HEK293T (cell line): ENCODE results near the gene PLS1.

Experiments
- CTCF ChIA-PET: fragments of 350-600 bp; formaldehyde crosslinking; extraction: SDS; loops from one replicate; lab custom pipeline; 2021; ENCODE audit warnings: antibody characterized with exemption, inconsistent platforms; lab: Yijun Ruan, JAX
- POLR2A ChIA-PET: fragments of 350-600 bp; formaldehyde crosslinking; extraction: SDS; loops from one replicate; lab custom pipeline; 2020; ENCODE audit warnings: antibody characterized with exemption, inconsistent platforms; lab: Yijun Ruan, JAX
- DNase-seq: peaks from one replicate; pipeline ENCODE4 v3.0.0; 2012; ENCODE audit warnings: mixed read lengths; ENCODE audit errors: extremely low spot score
- ARNT ChIP-seq: fragments of 450-650 bp; IDR thresholded peaks from 2 replicates; pipeline ENCODE4 v1.6.1; 2017; ENCODE audit warnings: mild to moderate bottlenecking
- BHLHE40 ChIP-seq: fragments of 450-650 bp; IDR thresholded peaks from 2 replicates; pipeline ENCODE4 v1.6.1; 2016; ENCODE audit warnings: mild to moderate bottlenecking, moderate library complexity, borderline replicate concordance
- CTBP1 ChIP-seq: fragments of 450-650 bp; IDR thresholded peaks from 2 replicates; pipeline ENCODE4 v1.6.1; 2016; ENCODE audit warnings: borderline replicate concordance
- ELF4 ChIP-seq: fragments of 450-650 bp; IDR thresholded peaks from 2 replicates; pipeline ENCODE4 v1.6.1; 2017; ENCODE audit warnings: antibody characterized with exemption
- FOXA1 ChIP-seq: fragments of 450-650 bp; IDR thresholded peaks from 2 replicates; pipeline ENCODE4 v1.6.1; 2016; ENCODE audit warnings: mild to moderate bottlenecking
- FOXK2 ChIP-seq: fragments of 450-650 bp; IDR thresholded peaks from 2 replicates; pipeline ENCODE4 v1.6.1; 2016; ENCODE audit warnings: mild to moderate bottlenecking
- FOXM1 ChIP-seq: fragments of 450-650 bp; IDR thresholded peaks from 2 replicates; pipeline ENCODE4 v1.6.1; 2017; ENCODE audit warnings: mild to moderate bottlenecking, borderline replicate concordance
- HDGF ChIP-seq: fragments of 450-650 bp; IDR thresholded peaks from 2 replicates; pipeline ENCODE4 v1.6.1; 2017; ENCODE audit warnings: antibody characterized with exemption, borderline replicate concordance
- L3MBTL2 ChIP-seq: fragments of 450-650 bp; conservative IDR thresholded peaks from 2 replicates; pipeline ENCODE4 v1.6.1; 2016; ENCODE audit warnings: mild to moderate bottlenecking
- LEF1 ChIP-seq: fragments of 450-650 bp; IDR thresholded peaks from 2 replicates; pipeline ENCODE4 v1.6.1; 2017; ENCODE audit warnings: mild to moderate bottlenecking, borderline replicate concordance
- NFRKB ChIP-seq: fragments of 450-650 bp; IDR thresholded peaks from 2 replicates; pipeline ENCODE4 v1.6.1; 2016; ENCODE audit warnings: mild to moderate bottlenecking, moderate library complexity
- SP1 ChIP-seq: fragments of 450-650 bp; IDR thresholded peaks from 2 replicates; pipeline ENCODE4 v1.6.1; 2017
- SUZ12 ChIP-seq: fragments of 450-650 bp; IDR thresholded peaks from 2 replicates; pipeline ENCODE4 v1.6.1; 2016; ENCODE audit warnings: mild to moderate bottlenecking
- TARDBP ChIP-seq: fragments of 450-650 bp; IDR thresholded peaks from 2 replicates; pipeline ENCODE4 v1.6.1; 2016
- ZNF384 ChIP-seq: fragments of 450-650 bp; IDR thresholded peaks from 2 replicates; pipeline ENCODE4 v1.6.1; 2016
- TF ChIP-seq, protein P1 (sequence below): fragments of 450-650 bp; IDR thresholded peaks from 2 replicates; pipeline ENCODE4 v1.6.1; 2016

Gene PLS1

GRCh38 chr3:142604940-142605339, 8.7 kb downstream of the PLS1 start:
- CTCF ChIA-PET: no interaction called here
- POLR2A ChIA-PET: no interaction called here
- no peak for DNase-seq
- TF ChIP-seq FOXK2 (no peak), ARNT (no peak), ELF4 (no peak), NFRKB (no peak), BHLHE40 (no peak), L3MBTL2 (no peak), FOXM1 (no peak), HDGF (no peak), CTBP1 (no peak), LEF1 (no peak), FOXA1 (no peak), SP1 (no peak), TARDBP (no peak), SUZ12 (no peak), ZNF384 (no peak)
- TF ChIP-seq, protein P1, sequence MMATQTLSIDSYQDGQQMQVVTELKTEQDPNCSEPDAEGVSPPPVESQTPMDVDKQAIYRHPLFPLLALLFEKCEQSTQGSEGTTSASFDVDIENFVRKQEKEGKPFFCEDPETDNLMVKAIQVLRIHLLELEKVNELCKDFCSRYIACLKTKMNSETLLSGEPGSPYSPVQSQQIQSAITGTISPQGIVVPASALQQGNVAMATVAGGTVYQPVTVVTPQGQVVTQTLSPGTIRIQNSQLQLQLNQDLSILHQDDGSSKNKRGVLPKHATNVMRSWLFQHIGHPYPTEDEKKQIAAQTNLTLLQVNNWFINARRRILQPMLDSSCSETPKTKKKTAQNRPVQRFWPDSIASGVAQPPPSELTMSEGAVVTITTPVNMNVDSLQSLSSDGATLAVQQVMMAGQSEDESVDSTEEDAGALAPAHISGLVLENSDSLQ: no peak

DNA sequence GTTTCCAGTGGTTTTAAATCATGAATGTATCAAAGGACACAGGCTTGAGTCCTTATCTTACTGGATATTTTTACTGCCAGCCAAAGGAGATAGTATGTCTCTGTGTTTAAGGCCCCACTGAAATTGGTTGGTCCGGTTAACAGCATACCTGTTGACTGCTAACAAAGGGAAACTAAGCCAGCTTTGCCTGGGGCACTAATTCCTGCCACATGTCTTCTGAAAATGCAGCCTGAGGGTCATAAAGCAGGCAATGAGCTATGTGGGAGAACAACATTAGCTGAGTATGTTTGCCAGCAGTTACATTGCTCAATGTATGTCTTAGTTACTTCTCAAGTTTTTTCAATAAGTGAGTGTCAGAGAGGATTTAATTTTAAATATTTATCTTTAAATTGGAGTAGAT, 12.4 kb downstream of the PLS1 start:
- TF ChIP-seq LEF1 (no peak), SP1 (no peak), FOXM1 (no peak), FOXK2 (no peak), HDGF (no peak), ELF4 (no peak), ARNT (no peak)
- DNase-seq: no peak
- POLR2A ChIA-PET: interaction anchor here (1.1 to 1.6 kb wide), 3 partner anchors 10 to 16 kb away, joined by 4 to 6 read pairs (median 4); partner anchors contain the start of gene PLS1
- CTCF ChIA-PET: no interaction called here

GRCh38 chr3:142609136-142609535, 12.9 kb downstream of the PLS1 start:
- CTCF ChIA-PET: no interaction called here
- POLR2A ChIA-PET: interaction anchor here (1.1 to 1.6 kb wide), 3 partner anchors 10 to 15 kb away, joined by 4 to 6 read pairs (median 4); partner anchors contain the start of gene PLS1
- no peak for TF ChIP-seq LEF1
- TF ChIP-seq SUZ12: no peak
- no peak for TF ChIP-seq ZNF384
- TF ChIP-seq FOXK2: no peak
- TF ChIP-seq FOXA1: no peak
- TF ChIP-seq TARDBP: no peak
- no peak for DNase-seq

DNA sequence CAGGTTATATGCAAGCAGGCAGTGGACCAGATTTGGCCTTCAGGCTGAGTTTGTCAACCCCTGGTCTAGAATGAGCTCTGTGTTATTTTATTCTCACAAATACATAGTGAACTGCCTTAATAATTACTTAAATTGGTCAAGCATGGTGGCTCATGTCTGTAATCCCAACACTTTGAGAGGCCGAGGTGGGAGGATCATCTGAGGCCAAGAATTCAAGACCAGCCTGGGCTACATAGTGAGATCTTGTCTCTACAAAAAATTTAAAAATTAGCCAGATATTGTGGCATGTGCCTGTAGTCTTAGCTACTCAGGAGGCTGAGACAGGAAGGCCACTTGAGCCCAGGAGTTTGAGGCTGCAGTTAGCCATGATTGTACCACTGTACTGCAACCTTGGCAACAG, 15.0 kb downstream of the PLS1 start:
- ChIA-PET CTCF (interaction anchor here (0.5 kb wide), 1 partner anchor 431 kb away, joined by 3 read pairs; no protein-coding TSS in a partner anchor), POLR2A (no interaction called here)
- no peak for TF ChIP-seq LEF1
- TF ChIP-seq NFRKB: no peak
- TF ChIP-seq HDGF: no peak
- TF ChIP-seq BHLHE40: no peak
- no peak for TF ChIP-seq CTBP1
- no peak for TF ChIP-seq FOXM1
- no peak for TF ChIP-seq ARNT
- no peak for TF ChIP-seq FOXK2
- TF ChIP-seq L3MBTL2: no peak
- no peak for TF ChIP-seq ELF4
- TF ChIP-seq FOXA1: no peak
- no peak for TF ChIP-seq ZNF384
- no peak for TF ChIP-seq TARDBP
- TF ChIP-seq SUZ12: no peak
- TF ChIP-seq, protein P1: no peak

DNA sequence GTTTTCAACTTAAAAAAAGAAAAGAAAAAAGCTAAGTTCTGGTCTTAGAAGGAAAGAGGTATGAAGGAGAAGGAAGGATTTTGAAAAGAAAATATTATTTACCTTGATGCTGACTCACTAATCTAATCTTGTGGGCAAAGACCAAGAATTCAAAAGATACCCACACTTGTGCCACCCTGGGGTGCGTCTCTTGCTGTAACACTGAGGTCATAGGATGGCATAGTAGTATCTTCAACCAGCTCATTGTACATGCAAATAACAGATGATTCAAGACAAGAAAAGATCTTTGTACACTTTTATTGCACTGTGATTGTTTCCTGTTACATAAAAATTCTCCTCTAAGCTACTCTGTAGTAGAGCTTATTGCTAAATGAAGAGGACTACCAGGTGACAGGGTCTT, 17.3 kb downstream of the PLS1 start:
- no peak for DNase-seq
- no peak for TF ChIP-seq LEF1
- TF ChIP-seq FOXA1: no peak
- no peak for TF ChIP-seq BHLHE40
- no peak for TF ChIP-seq NFRKB
- no peak for TF ChIP-seq FOXM1
- TF ChIP-seq TARDBP: no peak
- no peak for TF ChIP-seq ARNT
- no peak for TF ChIP-seq SP1
- TF ChIP-seq HDGF: no peak
- no peak for TF ChIP-seq CTBP1
- TF ChIP-seq SUZ12: no peak
- no peak for TF ChIP-seq ELF4
- ChIA-PET POLR2A (interaction anchor here (1.0 kb wide), 1 partner anchor 110 kb away, joined by 3 read pairs; the partner anchor contains the start of gene TRPC1), CTCF (interaction anchor here (1.1 kb wide), 1 partner anchor 11 kb away, joined by 3 read pairs; no protein-coding TSS in a partner anchor)

More for the DNA sequence above, 15.0 kb downstream of the PLS1 start:
- no peak for DNase-seq

DNA sequence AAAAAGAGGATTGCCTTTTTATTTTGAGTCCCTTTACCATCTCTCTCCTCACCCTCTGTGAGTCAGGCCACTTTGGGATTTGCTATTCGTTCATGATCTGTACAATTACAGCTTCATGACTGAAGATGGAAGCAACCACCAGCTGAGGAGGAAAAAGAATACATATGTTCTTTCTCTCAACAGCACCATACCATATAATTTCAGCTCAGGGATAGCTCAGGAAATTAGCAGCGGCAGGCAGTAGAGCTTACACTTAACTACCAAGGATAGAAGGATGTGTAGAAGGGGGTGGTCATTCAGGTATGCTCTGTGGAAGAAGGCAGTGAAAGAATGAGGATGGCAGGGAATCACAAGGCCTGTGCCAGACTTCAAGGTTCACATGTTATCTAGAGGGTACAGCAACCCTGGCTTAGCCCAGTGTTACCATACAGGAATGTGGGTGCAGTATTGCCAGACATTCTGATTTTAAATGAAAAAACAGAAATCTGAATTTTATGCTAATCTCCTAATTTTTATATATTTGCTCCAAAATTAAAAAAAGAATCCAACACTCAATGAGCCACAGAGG, 17.9 kb downstream of the PLS1 start:
- ChIA-PET POLR2A (interaction anchor here (1.0 kb wide), 1 partner anchor 109 kb away, joined by 3 read pairs; the partner anchor contains the start of gene TRPC1), CTCF (interaction anchor here (1.1 kb wide), 1 partner anchor 11 kb away, joined by 3 read pairs; no protein-coding TSS in a partner anchor)
- no peak for TF ChIP-seq LEF1
- no peak for TF ChIP-seq ZNF384
- TF ChIP-seq SUZ12: no peak
- TF ChIP-seq TARDBP: no peak
- TF ChIP-seq, protein P1: no peak
- TF ChIP-seq HDGF: no peak
- no peak for TF ChIP-seq BHLHE40
- TF ChIP-seq FOXA1: no peak
- TF ChIP-seq ARNT: no peak
- TF ChIP-seq ELF4: no peak
- TF ChIP-seq SP1: no peak
- TF ChIP-seq L3MBTL2: no peak
- no peak for TF ChIP-seq FOXK2
- no peak for TF ChIP-seq CTBP1
- no peak for TF ChIP-seq NFRKB
- no peak for TF ChIP-seq FOXM1
- no peak for DNase-seq
